GM12878 (cell line): ENCODE measurements around the gene VEGFB. TPM values are rescaled to one million over a fixed set of nuclear protein-coding genes. Genes with fewer than 3 reads are reported as not detected.

ENCODE experiments used
- RAD51 ChIP-seq: fragments of 450-650 bp; IDR thresholded peaks from 2 replicates; pipeline ENCODE4 v1.6.1; 2016; ENCODE audit warnings: moderate library complexity, mild to moderate bottlenecking, inconsistent platforms
- STAT1 ChIP-seq: fragments of 450-650 bp; conservative IDR thresholded peaks from 2 replicates; pipeline ENCODE4 v1.6.1; 2014; ENCODE audit warnings: antibody characterized with exemption, mild to moderate bottlenecking
- SUPT20H ChIP-seq: IDR thresholded peaks from 2 replicates; pipeline ENCODE4 v1.6.1; 2011; ENCODE audit warnings: low read depth, mild to moderate bottlenecking, low read length, moderate library complexity, borderline replicate concordance; ENCODE audit not compliant: control insufficient read depth
- polyA plus RNA-seq, 11 experiments: library from polyadenylated mRNA; depleted of rRNA in 4 of 11; unstranded in 6 of 11; stranded (reverse) in 5 of 11; fragments of >200 nt; fragmentation: Nextera tagmentation in 4 of 11; fragmentation: Illumina TruSeq in 1 of 11; extraction: Ambion mirVana in 4 of 11; extraction: Trizol in 1 of 11; gene quantifications; 1 replicate in 1 of 11; 2 replicates in 10 of 11; pipeline versions ENCODE4 v1.2.1 to v1.2.3, GENCODE V29; 2011 to 2016; ENCODE audit warnings: inconsistent platforms in 2 of 11, missing spikeins in 2 of 11, low read depth in 1 of 11
- total RNA-seq, 4 experiments: library from RNA; depleted of rRNA in 3 of 4; stranded (reverse); fragments of >200 nt in 3 of 4; fragmentation: Illumina TruSeq in 1 of 4; extraction: Trizol in 1 of 4; gene quantifications; 2 replicates each; pipeline versions ENCODE4 v1.2.1 to v1.2.3, GENCODE V29; 2013 to 2021
- TF ChIP-seq, protein P1 (sequence below): fragments of 450-650 bp; IDR thresholded peaks from 2 replicates; pipeline ENCODE4 v1.6.1; 2017; ENCODE audit warnings: mild to moderate bottlenecking, moderate library complexity
- TF ChIP-seq, protein P2 (sequence below): fragments of 450-650 bp; IDR thresholded peaks from 2 replicates; pipeline ENCODE4 v1.6.1; 2016; ENCODE audit warnings: mild to moderate bottlenecking, moderate library complexity, borderline replicate concordance
- TF ChIP-seq, protein P3 (sequence below): IDR thresholded peaks from 2 replicates; pipeline ENCODE4 v1.6.1; 2011; ENCODE audit warnings: borderline replicate concordance, low read depth, mild to moderate bottlenecking, moderate library complexity, low read length; ENCODE audit not compliant: insufficient read depth, poor library complexity, severe bottlenecking

VEGFB gene
- total and polyA plus RNA-seq, 10 of the 15 experiments (the other 5 are each of a cell fraction or from before 2014, with no cell fraction given): 7.0 to 75.8 (median 20.3) TPM

DNA sequence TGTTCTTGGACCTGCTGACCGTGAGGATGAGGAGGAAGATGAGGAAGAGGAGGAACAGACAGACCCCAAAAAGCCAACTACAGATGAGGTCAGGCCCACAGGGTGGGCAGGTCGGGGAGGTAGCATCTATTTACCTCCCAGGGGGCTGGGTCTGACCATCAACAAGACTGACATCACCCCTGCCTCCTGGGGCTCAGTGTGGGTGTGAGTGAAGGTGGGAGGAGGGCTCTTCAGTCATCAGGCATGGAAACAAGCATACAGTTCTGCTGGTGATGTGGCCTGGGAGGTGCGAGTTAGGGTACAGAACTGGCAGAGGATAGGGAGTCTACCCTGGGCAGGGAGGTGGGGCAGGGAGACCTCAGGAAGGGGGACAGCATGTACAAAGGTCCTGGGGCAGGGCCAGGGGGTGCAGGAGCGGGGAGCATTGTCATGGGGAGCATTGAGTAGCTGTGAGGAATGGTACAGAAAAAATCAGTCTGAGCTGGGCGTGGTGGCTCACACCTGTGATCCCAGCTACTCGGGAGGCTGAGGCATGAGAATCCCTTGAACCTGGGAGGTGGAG is 25.8 kb downstream of the VEGFB start (continued):
- TF ChIP-seq, protein P1, sequence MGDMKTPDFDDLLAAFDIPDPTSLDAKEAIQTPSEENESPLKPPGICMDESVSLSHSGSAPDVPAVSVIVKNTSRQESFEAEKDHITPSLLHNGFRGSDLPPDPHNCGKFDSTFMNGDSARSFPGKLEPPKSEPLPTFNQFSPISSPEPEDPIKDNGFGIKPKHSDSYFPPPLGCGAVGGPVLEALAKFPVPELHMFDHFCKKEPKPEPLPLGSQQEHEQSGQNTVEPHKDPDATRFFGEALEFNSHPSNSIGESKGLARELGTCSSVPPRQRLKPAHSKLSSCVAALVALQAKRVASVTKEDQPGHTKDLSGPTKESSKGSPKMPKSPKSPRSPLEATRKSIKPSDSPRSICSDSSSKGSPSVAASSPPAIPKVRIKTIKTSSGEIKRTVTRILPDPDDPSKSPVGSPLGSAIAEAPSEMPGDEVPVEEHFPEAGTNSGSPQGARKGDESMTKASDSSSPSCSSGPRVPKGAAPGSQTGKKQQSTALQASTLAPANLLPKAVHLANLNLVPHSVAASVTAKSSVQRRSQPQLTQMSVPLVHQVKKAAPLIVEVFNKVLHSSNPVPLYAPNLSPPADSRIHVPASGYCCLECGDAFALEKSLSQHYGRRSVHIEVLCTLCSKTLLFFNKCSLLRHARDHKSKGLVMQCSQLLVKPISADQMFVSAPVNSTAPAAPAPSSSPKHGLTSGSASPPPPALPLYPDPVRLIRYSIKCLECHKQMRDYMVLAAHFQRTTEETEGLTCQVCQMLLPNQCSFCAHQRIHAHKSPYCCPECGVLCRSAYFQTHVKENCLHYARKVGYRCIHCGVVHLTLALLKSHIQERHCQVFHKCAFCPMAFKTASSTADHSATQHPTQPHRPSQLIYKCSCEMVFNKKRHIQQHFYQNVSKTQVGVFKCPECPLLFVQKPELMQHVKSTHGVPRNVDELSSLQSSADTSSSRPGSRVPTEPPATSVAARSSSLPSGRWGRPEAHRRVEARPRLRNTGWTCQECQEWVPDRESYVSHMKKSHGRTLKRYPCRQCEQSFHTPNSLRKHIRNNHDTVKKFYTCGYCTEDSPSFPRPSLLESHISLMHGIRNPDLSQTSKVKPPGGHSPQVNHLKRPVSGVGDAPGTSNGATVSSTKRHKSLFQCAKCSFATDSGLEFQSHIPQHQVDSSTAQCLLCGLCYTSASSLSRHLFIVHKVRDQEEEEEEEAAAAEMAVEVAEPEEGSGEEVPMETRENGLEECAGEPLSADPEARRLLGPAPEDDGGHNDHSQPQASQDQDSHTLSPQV: no peak
- TF ChIP-seq STAT1 (no peak), SUPT20H (no peak), RAD51 (no peak)
- TF ChIP-seq, protein P2, sequence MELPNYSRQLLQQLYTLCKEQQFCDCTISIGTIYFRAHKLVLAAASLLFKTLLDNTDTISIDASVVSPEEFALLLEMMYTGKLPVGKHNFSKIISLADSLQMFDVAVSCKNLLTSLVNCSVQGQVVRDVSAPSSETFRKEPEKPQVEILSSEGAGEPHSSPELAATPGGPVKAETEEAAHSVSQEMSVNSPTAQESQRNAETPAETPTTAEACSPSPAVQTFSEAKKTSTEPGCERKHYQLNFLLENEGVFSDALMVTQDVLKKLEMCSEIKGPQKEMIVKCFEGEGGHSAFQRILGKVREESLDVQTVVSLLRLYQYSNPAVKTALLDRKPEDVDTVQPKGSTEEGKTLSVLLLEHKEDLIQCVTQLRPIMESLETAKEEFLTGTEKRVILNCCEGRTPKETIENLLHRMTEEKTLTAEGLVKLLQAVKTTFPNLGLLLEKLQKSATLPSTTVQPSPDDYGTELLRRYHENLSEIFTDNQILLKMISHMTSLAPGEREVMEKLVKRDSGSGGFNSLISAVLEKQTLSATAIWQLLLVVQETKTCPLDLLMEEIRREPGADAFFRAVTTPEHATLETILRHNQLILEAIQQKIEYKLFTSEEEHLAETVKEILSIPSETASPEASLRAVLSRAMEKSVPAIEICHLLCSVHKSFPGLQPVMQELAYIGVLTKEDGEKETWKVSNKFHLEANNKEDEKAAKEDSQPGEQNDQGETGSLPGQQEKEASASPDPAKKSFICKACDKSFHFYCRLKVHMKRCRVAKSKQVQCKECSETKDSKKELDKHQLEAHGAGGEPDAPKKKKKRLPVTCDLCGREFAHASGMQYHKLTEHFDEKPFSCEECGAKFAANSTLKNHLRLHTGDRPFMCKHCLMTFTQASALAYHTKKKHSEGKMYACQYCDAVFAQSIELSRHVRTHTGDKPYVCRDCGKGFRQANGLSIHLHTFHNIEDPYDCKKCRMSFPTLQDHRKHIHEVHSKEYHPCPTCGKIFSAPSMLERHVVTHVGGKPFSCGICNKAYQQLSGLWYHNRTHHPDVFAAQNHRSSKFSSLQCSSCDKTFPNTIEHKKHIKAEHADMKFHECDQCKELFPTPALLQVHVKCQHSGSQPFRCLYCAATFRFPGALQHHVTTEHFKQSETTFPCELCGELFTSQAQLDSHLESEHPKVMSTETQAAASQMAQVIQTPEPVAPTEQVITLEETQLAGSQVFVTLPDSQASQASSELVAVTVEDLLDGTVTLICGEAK: no peak
- TF ChIP-seq, protein P3, sequence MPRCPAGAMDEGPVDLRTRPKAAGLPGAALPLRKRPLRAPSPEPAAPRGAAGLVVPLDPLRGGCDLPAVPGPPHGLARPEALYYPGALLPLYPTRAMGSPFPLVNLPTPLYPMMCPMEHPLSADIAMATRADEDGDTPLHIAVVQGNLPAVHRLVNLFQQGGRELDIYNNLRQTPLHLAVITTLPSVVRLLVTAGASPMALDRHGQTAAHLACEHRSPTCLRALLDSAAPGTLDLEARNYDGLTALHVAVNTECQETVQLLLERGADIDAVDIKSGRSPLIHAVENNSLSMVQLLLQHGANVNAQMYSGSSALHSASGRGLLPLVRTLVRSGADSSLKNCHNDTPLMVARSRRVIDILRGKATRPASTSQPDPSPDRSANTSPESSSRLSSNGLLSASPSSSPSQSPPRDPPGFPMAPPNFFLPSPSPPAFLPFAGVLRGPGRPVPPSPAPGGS: no peak
